AG10803 (cell line): ENCODE results near the gene VWF.

ENCODE experiments used
- DNase-seq: peaks from one replicate; pipeline ENCODE4 v3.0.0; 2010; ENCODE audit warnings: low read depth
- H3K4me3 ChIP-seq: 2 replicates; pipeline ENCODE4 v1.5.1; 2011; ENCODE audit warnings: mild to moderate bottlenecking, low read length, control low read depth
- TF ChIP-seq, protein P1 (sequence below): conservative IDR thresholded peaks from 2 replicates; pipeline ENCODE4 v1.5.1; 2011; ENCODE audit warnings: mild to moderate bottlenecking, low read length, control low read depth, inconsistent platforms

Gene VWF

GRCh38 chr12:5924342-5924741, 200.1 kb downstream of the VWF start:
- TF ChIP-seq, protein P1, sequence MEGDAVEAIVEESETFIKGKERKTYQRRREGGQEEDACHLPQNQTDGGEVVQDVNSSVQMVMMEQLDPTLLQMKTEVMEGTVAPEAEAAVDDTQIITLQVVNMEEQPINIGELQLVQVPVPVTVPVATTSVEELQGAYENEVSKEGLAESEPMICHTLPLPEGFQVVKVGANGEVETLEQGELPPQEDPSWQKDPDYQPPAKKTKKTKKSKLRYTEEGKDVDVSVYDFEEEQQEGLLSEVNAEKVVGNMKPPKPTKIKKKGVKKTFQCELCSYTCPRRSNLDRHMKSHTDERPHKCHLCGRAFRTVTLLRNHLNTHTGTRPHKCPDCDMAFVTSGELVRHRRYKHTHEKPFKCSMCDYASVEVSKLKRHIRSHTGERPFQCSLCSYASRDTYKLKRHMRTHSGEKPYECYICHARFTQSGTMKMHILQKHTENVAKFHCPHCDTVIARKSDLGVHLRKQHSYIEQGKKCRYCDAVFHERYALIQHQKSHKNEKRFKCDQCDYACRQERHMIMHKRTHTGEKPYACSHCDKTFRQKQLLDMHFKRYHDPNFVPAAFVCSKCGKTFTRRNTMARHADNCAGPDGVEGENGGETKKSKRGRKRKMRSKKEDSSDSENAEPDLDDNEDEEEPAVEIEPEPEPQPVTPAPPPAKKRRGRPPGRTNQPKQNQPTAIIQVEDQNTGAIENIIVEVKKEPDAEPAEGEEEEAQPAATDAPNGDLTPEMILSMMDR: no peak
- DNase-seq: no peak
- no peak overlapping the region for H3K4me3 ChIP-seq

GRCh38 chr12:5923751-5924150, 200.7 kb downstream of the VWF start:
- H3K4me3 ChIP-seq: no peak overlapping the region
- DNase-seq: no peak
- TF ChIP-seq, protein P1: no peak

GRCh38 chr12:5923043-5923605, 201.3 kb downstream of the VWF start:
- TF ChIP-seq, protein P1: no peak
- H3K4me3 ChIP-seq: no peak overlapping the region
- DNase-seq: no peak

- DNase-seq: no peak
- no peak overlapping the region for H3K4me3 ChIP-seq
- TF ChIP-seq, protein P1: no peak
Measured at GRCh38 chr12:5921966-5922899, 202.2 kb downstream of the VWF start.

DNA sequence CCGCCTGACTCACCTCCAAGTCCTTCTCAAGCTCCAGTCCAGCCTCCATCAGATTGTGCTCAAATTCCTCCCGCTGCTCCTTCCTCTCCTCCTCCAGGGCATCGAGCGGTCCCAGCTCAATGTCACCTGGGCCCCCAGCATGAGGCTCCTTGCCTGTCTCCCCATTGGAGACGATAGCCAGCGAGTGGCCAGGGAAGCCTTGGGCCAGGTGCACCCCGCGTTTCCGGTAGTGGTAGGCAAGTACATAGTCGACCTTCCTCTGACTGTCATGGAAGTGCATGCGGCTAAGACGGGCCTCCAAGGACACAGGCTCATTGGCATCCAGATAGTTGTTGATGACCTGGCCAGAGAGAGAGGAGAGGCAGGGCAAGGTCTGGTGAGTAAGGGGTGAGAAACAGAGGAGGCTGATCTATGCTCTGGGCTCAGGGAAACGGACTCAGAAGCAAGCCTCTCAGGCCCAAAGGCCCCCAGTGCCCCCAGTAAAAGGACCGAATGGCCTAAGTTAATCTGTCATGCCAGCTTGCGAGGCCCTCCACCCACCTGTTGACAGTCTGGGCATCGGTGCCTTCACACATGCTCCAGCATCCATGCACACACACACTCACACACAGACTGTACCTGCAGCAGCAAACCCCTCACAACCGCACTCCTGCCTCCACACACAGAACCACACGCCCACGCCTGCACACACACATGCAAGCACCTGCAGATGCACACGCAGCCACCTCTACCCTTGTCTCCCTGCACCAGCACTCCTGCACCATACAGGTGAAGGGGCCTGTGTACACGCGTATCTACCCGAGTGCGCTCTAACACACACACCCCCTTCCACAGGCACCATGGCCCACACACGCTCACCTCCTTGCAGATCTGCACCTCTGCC, 203.2 kb downstream of the VWF start:
- no peak for DNase-seq
- TF ChIP-seq, protein P1: no peak
- no peak overlapping the region for H3K4me3 ChIP-seq

DNA sequence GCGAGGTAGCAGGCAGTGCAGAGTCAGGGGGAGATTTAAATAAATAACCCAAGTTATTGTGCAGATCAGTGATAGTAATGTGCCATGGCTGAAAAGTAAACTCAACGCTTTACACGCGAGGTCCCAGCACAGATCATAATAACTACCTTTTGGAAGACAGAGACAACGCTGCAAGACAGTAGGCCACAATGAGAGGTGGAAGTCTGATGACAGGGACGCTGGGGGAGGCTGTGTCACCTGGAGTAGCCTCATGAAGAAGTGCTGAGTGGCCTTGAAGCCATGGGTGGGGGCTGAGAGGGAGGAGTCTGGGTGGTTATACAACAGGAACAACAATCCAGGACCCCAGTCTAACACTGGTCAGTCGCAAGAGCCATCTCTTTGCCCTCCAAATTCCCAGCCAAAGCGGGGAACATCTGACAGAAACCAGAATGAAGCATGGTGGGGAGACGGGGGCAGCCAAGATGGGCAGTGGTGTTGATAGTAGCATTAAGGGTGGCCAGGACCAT, 207.6 kb downstream of the VWF start:
- TF ChIP-seq, protein P1: no peak
- H3K4me3 ChIP-seq: no peak overlapping the region
- DNase-seq: no peak
